Type B pancreatic cell (in vitro differentiated cells): ENCODE data around the gene FDXACB1. TPM values are rescaled to one million over a fixed set of nuclear protein-coding genes. Genes with fewer than 3 reads are reported as not detected.
"Not testable (repeated sequence)": the region's sequence is repeated elsewhere in the genome, so short reads cannot be mapped to it uniquely, and the experiment has no call there.

ENCODE experiments used
- DNase-seq: peaks from one replicate; pipeline ENCODE4 v3.0.0; 2021; ENCODE audit warnings: mixed read lengths; ENCODE audit not compliant: unreplicated experiment; ENCODE audit errors: extremely low spot score
- H3K27ac Mint-ChIP-seq: 2 replicates; pipeline ENCODE4 v1.8.0; 2021; ENCODE audit warnings: mild to moderate bottlenecking, mixed read lengths
- H3K27me3 Mint-ChIP-seq: 2 replicates; pipeline ENCODE4 v1.8.0; 2021; ENCODE audit warnings: mixed read lengths
- H3K36me3 Mint-ChIP-seq: 2 replicates; pipeline ENCODE4 v1.8.0; 2021; ENCODE audit warnings: mixed read lengths
- H3K4me1 Mint-ChIP-seq: one replicate; pipeline ENCODE4 v1.8.0; 2021; ENCODE audit warnings: mixed read lengths; ENCODE audit not compliant: unreplicated experiment
- H3K4me3 Mint-ChIP-seq: 2 replicates; pipeline ENCODE4 v1.8.0; 2021; ENCODE audit warnings: mild to moderate bottlenecking, mixed read lengths
- H3K9me3 Mint-ChIP-seq: 2 replicates; pipeline ENCODE4 v1.8.0; 2021; ENCODE audit warnings: mixed read lengths
- total RNA-seq: library from RNA; stranded (reverse); gene quantifications from 2 replicates; pipeline ENCODE4 v1.2.1, GENCODE V29; 2021; ENCODE audit warnings: low replicate concordance
- TF ChIP-seq, protein P1 (sequence below): fragments of 200-600 bp; sonication (generic); conservative IDR thresholded peaks from 2 replicates; pipeline ENCODE4 v1.5.0; 2021; ENCODE audit warnings: antibody characterized with exemption, mild to moderate bottlenecking

Gene FDXACB1
- total RNA-seq, 1 donor from 2014 or later = 2.9 TPM

DNA sequence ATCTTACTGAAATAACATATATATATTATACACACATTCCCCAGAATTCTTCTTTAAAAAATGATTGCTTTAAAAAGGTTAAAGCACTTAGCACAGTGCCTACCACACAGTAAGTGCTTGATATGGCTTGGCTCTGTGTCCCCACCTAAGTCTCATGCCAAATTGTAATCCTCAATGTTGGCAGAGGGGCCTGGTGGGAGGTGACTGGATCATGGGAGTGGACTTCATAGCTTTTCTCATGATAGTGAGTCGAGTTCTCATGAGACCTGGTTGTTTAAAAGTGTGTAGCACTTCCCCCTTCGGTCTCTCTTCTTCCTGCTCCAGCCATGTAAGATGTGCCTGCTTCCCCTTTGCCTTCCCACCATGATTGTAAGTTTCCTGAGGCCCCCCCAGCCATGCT is 26.4 kb upstream of the FDXACB1 start:
- Mint-ChIP-seq H3K9me3 (peaks cover 3% of the 10 kb centered on the region), H3K27me3 (no peaks in the 10 kb centered on the region), H3K27ac (no peak overlapping the region), H3K36me3 (no peaks in the 10 kb centered on the region), H3K4me3 (no peak overlapping the region), H3K4me1 (peaks cover 6% of the 10 kb centered on the region)
- TF ChIP-seq, protein P1, sequence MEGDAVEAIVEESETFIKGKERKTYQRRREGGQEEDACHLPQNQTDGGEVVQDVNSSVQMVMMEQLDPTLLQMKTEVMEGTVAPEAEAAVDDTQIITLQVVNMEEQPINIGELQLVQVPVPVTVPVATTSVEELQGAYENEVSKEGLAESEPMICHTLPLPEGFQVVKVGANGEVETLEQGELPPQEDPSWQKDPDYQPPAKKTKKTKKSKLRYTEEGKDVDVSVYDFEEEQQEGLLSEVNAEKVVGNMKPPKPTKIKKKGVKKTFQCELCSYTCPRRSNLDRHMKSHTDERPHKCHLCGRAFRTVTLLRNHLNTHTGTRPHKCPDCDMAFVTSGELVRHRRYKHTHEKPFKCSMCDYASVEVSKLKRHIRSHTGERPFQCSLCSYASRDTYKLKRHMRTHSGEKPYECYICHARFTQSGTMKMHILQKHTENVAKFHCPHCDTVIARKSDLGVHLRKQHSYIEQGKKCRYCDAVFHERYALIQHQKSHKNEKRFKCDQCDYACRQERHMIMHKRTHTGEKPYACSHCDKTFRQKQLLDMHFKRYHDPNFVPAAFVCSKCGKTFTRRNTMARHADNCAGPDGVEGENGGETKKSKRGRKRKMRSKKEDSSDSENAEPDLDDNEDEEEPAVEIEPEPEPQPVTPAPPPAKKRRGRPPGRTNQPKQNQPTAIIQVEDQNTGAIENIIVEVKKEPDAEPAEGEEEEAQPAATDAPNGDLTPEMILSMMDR = no peak
- no peak for DNase-seq

DNA sequence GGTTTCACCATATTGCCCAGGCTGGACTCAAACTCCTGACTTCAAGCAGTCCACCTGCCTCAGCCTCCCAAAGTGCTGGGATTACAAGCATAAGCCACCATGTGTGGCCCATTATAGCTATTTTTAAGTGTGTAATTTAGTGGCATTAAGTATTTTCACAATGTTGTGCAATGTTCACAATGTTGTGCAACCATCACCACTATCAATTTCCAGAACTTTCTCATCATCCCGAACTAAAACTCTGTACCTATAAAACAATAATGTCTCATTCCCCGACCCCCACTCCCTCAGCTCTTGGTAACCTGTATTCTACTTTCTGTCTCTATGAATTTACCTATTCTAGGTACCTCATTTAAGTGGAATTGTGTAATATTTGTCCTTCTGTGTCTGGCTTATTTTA is 7.9 kb upstream of the FDXACB1 start:
- Mint-ChIP-seq H3K9me3 (no peaks in the 10 kb centered on the region), H3K27ac (no peak overlapping the region), H3K27me3 (no peaks in the 10 kb centered on the region), H3K4me3 (no peak overlapping the region), H3K4me1 (no peaks in the 10 kb centered on the region), H3K36me3 (no peaks in the 10 kb centered on the region)
- TF ChIP-seq, protein P1 = no peak
- no peak for DNase-seq

DNA sequence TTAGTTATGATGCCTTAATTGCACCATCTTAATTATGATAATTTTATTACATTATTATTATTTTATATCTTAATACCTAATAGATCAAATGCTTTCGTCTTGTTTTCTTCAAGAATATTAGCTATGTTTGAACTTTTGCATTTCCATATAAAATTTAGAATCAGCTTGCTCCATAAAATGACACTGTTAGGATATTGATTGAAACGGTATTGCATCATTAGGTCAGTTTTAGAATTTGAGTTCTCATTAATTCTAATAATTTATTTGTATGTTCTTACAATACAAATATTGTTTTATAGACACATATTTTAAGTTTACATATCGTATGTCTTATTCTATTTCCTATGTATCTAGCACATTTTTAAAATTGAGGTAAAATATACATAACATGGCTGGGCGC is 7.1 kb upstream of the FDXACB1 start:
- no peaks in the 10 kb centered on the region for H3K27me3 Mint-ChIP-seq

GRCh38 chr11:111885053-111885452 is 6.1 kb upstream of the FDXACB1 start:
- H3K4me1 Mint-ChIP-seq, H3K36me3 Mint-ChIP-seq, H3K4me3 Mint-ChIP-seq, H3K27me3 Mint-ChIP-seq, DNase-seq, H3K27ac Mint-ChIP-seq, H3K9me3 Mint-ChIP-seq: not testable (repeated sequence)

More for the DNA sequence above, 7.1 kb upstream of the FDXACB1 start:
- Mint-ChIP-seq H3K27ac (no peak overlapping the region), H3K36me3 (no peaks in the 10 kb centered on the region), H3K4me3 (no peak overlapping the region), H3K4me1 (no peaks in the 10 kb centered on the region), H3K9me3 (no peaks in the 10 kb centered on the region)
- no peak for DNase-seq
- TF ChIP-seq, protein P1 = no peak

- H3K4me1 Mint-ChIP-seq = peaks cover 10% of the 10 kb centered on the region
- H3K9me3 Mint-ChIP-seq = no peaks in the 10 kb centered on the region
- no peak overlapping the region for H3K4me3 Mint-ChIP-seq
- TF ChIP-seq, protein P1 = no peak
- no peak overlapping the region for H3K27ac Mint-ChIP-seq
- no peaks in the 10 kb centered on the region for H3K36me3 Mint-ChIP-seq
- no peaks in the 10 kb centered on the region for H3K27me3 Mint-ChIP-seq
- no peak for DNase-seq
Measured at GRCh38 chr11:111882202-111882601, 3.2 kb upstream of the FDXACB1 start.

GRCh38 chr11:111879637-111879960 is 634 bp upstream of the FDXACB1 start:
- peak overlapping the region; percentile 98 for H3K4me3 Mint-ChIP-seq
- no peaks in the 10 kb centered on the region for H3K36me3 Mint-ChIP-seq
- H3K4me1 Mint-ChIP-seq = peaks cover 10% of the 10 kb centered on the region
- peak overlapping the region; percentile 100 for H3K27ac Mint-ChIP-seq
- H3K27me3 Mint-ChIP-seq = no peaks in the 10 kb centered on the region
- no peak for DNase-seq
- no peaks in the 10 kb centered on the region for H3K9me3 Mint-ChIP-seq
- TF ChIP-seq, protein P1 = no peak
